HCT116 (cell line): ENCODE measurements around the gene PACSIN2. TPM values are rescaled to one million over a fixed set of nuclear protein-coding genes. Genes with fewer than 3 reads are reported as not detected.

ENCODE experiments used
- ATAC-seq: fragments of 200-7000 bp; cut with Tn5 transposase; 2 replicates; pipeline ENCODE4 v1.9.1; 2020; ENCODE audit warnings: mild to moderate bottlenecking, moderate library complexity
- BruUV-seq: library from RNA; stranded (reverse); fragments of 400-500 nt; replicated peaks from 2 replicates; lab custom pipeline; 2021; lab: Mats Ljungman, UMichigan
- CTCF ChIA-PET: fragments of 300-600 bp; sonication (Branson Sonifier 250); formaldehyde crosslinking; loops from one replicate; lab custom pipeline; 2021; ENCODE audit warnings: antibody characterized with exemption; lab: Charles Lee
- POLR2A ChIA-PET: fragments of 300-600, 350-600 bp; sonication (Branson Sonifier 250); formaldehyde crosslinking; loops from one replicate; lab custom pipeline; 2021; ENCODE audit warnings: antibody characterized with exemption; lab: Charles Lee
- RAD21 ChIA-PET, 2 experiments: fragments of 300-600 bp; sonication (Branson Sonifier 250); formaldehyde crosslinking; loops; one replicate each; lab custom pipeline; 2023; ENCODE audit warnings: low total read pairs in 2 of 2; ENCODE audit not compliant: uncharacterized antibody in 2 of 2, unreplicated experiment in 2 of 2, low non-redundant PET in 1 of 2; lab: Charles Lee
- DNase-seq: peaks from one replicate; pipeline ENCODE4 v3.0.0-alpha.2; 2010; ENCODE audit warnings: low read depth, low spot score
- H2AFZ ChIP-seq: fragments of 200-600 bp; shearing (Covaris generic), sonication (generic); 2 replicates; pipeline ENCODE4 v1.6.1; 2017; ENCODE audit warnings: low read depth, mixed run types, mixed read lengths, antibody characterized with exemption, low read length; ENCODE audit not compliant: poor library complexity, severe bottlenecking
- H3K27ac ChIP-seq: 2 replicates; pipeline ENCODE4 v1.5.1; 2012; ENCODE audit warnings: low read depth, low read length
- H3K27me3 ChIP-seq: fragments of 200-600 bp; sonication (generic); 2 replicates; pipeline ENCODE4 v1.6.1; 2016; ENCODE audit warnings: mixed run types, low read length, mixed read lengths; ENCODE audit not compliant: insufficient read depth
- H3K36me3 ChIP-seq, 2 experiments: fragments of 200-500 bp in 1 of 2; fragments of 200-600 bp in 1 of 2; sonication (Bioruptor generic) in 1 of 2; sonication (generic) in 1 of 2; 2 replicates each; pipeline versions ENCODE4 v1.5.1 to v1.6.1; 2014 to 2016; ENCODE audit warnings: low read length in 2 of 2, inconsistent platforms in 1 of 2, mixed read lengths in 1 of 2, mixed run types in 1 of 2; ENCODE audit not compliant: insufficient read depth in 2 of 2, control insufficient read depth in 1 of 2
- H3K4me1 ChIP-seq, 2 experiments: fragments of 200-600 bp in 1 of 2; sonication (generic) in 1 of 2; 2 replicates each; pipeline versions ENCODE4 v1.5.1 to v1.6.1; 2012 to 2017; ENCODE audit warnings: low read length in 2 of 2, inconsistent platforms in 1 of 2, mild to moderate bottlenecking in 1 of 2, mixed read lengths in 1 of 2, mixed run types in 1 of 2, moderate library complexity in 1 of 2; ENCODE audit not compliant: insufficient read depth in 2 of 2, control insufficient read depth in 1 of 2
- H3K4me2 ChIP-seq: fragments of 200-600 bp; sonication (generic); 2 replicates; pipeline ENCODE4 v1.6.1; 2017; ENCODE audit warnings: mixed run types, low read length, mixed read lengths
- H3K4me3 ChIP-seq, 2 experiments: fragments of 200-600 bp in 1 of 2; sonication (generic) in 1 of 2; replicated peaks in 1 of 2; 2 replicates each; pipeline ENCODE4 v1.5.1; 2011 to 2016; ENCODE audit warnings: low read length in 2 of 2, control low read depth in 1 of 2, low read depth in 1 of 2, mild to moderate bottlenecking in 1 of 2, mixed read lengths in 1 of 2, mixed run types in 1 of 2
- H3K79me2 ChIP-seq: fragments of 200-600 bp; sonication (generic); 2 replicates; pipeline ENCODE4 v1.6.1; 2017; ENCODE audit warnings: mild to moderate bottlenecking, mixed run types, low read length, moderate library complexity, mixed read lengths; ENCODE audit not compliant: insufficient read depth
- H3K9ac ChIP-seq: fragments of 200-600 bp; sonication (generic); 2 replicates; pipeline ENCODE4 v1.6.1; 2016; ENCODE audit warnings: low read length, mixed read lengths
- H3K9me2 ChIP-seq: fragments of 200-600 bp; sonication (generic), shearing (Covaris generic); 2 replicates; pipeline ENCODE4 v1.6.1; 2017; ENCODE audit warnings: mixed run types, mild to moderate bottlenecking, moderate library complexity; ENCODE audit not compliant: insufficient read depth
- H3K9me3 ChIP-seq, 2 experiments: fragments of 200-500 bp in 1 of 2; fragments of 200-600 bp in 1 of 2; sonication (Bioruptor generic) in 1 of 2; sonication (generic) in 1 of 2; 2 replicates each; pipeline ENCODE4 v1.6.1; 2014 to 2017; ENCODE audit warnings: low read length in 2 of 2, mixed read lengths in 2 of 2, inconsistent platforms in 1 of 2, low read depth in 1 of 2, mild to moderate bottlenecking in 1 of 2, mixed run types in 1 of 2, moderate library complexity in 1 of 2; ENCODE audit not compliant: control insufficient read depth in 1 of 2, insufficient read depth in 1 of 2
- H4K20me1 ChIP-seq: fragments of 200-600 bp; sonication (generic), shearing (Covaris generic); 2 replicates; pipeline ENCODE4 v1.6.1; 2017; ENCODE audit warnings: mixed run types, mild to moderate bottlenecking, moderate library complexity; ENCODE audit not compliant: insufficient read depth
- ATF3 ChIP-seq: IDR thresholded peaks from 2 replicates; pipeline ENCODE4 v1.6.1; 2012
- CEBPB ChIP-seq: IDR thresholded peaks from 2 replicates; pipeline ENCODE4 v1.6.1; 2012; ENCODE audit warnings: low read depth
- ELF1 ChIP-seq: IDR thresholded peaks from 2 replicates; pipeline ENCODE4 v1.6.1; 2012; ENCODE audit warnings: low read depth, borderline replicate concordance
- EZH2 ChIP-seq: fragments of 200-600 bp; sonication (generic); IDR thresholded peaks from 2 replicates; pipeline ENCODE4 v1.6.1; 2017; ENCODE audit warnings: antibody characterized with exemption, mixed run types
- EZH2phosphoT487 ChIP-seq: fragments of 200-600 bp; IDR thresholded peaks from 2 replicates; pipeline ENCODE4 v1.6.1; 2018; ENCODE audit warnings: antibody characterized with exemption, borderline replicate concordance
- FOSL1 ChIP-seq: IDR thresholded peaks from 2 replicates; pipeline ENCODE4 v1.6.1; 2012; ENCODE audit warnings: low read depth
- MAX ChIP-seq: IDR thresholded peaks from 2 replicates; pipeline ENCODE4 v1.6.1; 2012
- POLR2A ChIP-seq: IDR thresholded peaks from 2 replicates; pipeline ENCODE4 v1.7.0; 2011; ENCODE audit warnings: borderline replicate concordance; ENCODE audit not compliant: insufficient read depth, insufficient read length; ENCODE audit errors: extremely low read depth
- POLR2AphosphoS5 ChIP-seq: IDR thresholded peaks from 2 replicates; pipeline ENCODE4 v1.6.1; 2011; ENCODE audit warnings: mild to moderate bottlenecking, low read depth, low read length, moderate library complexity
- RAD21 ChIP-seq: IDR thresholded peaks from 2 replicates; pipeline ENCODE4 v1.6.1; 2012; ENCODE audit warnings: low read depth, mild to moderate bottlenecking
- TCF7L2 ChIP-seq: IDR thresholded peaks from 2 replicates; pipeline ENCODE4 v1.7.0; 2011; ENCODE audit warnings: borderline replicate concordance, inconsistent platforms; ENCODE audit not compliant: insufficient read depth, insufficient read length; ENCODE audit errors: extremely low read depth
- ZFX ChIP-seq: fragments of 450-650 bp; IDR thresholded peaks from 2 replicates; pipeline ENCODE4 v1.6.1; 2017
- ZNF274 ChIP-seq: fragments of 200-500 bp; sonication (Bioruptor generic); IDR thresholded peaks from 2 replicates; pipeline ENCODE4 v1.6.1; 2014; ENCODE audit warnings: mild to moderate bottlenecking, low read depth, low read length, inconsistent platforms
- intact Hi-C: fragments of 100-400 bp; cut with micrococcal nuclease; formaldehyde crosslinking; loops from 2 replicates; pipeline ENCODE4 v1.10.0; 2022
- total RNA-seq: library from RNA; stranded (reverse); gene quantifications from one replicate; pipeline ENCODE4 v1.2.1, GENCODE V29; 2021; ENCODE audit not compliant: unreplicated experiment
- TF ChIP-seq, protein P1 (sequence below), 3 experiments: fragments of 200-600 bp in 1 of 3; sonication (generic) in 1 of 3; IDR thresholded peaks in 2 of 3; conservative IDR thresholded peaks in 1 of 3; 2 replicates each; pipeline ENCODE4 v1.5.1; 2012 to 2017; ENCODE audit warnings: low read depth in 2 of 3, low read length in 2 of 3, antibody characterized with exemption in 1 of 3, borderline replicate concordance in 1 of 3, control low read depth in 1 of 3, mild to moderate bottlenecking in 1 of 3, mixed read lengths in 1 of 3, mixed run types in 1 of 3, moderate library complexity in 1 of 3; ENCODE audit not compliant: insufficient read depth in 1 of 3

Gene PACSIN2
- total RNA-seq, 1 experiment from 2014 or later = 48.2 TPM

- H3K4me2 ChIP-seq = no peak overlapping the region
- peaks cover 0 to 5% of the 10 kb centered on the region in 2 experiments; a peak in 2 of 4 replicates for H3K36me3 ChIP-seq
- H3K27ac ChIP-seq = no peak overlapping the region
- H3K4me3 ChIP-seq = no peak overlapping the region
- TF ChIP-seq POLR2AphosphoS5 (no peak), MAX (no peak), ELF1 (no peak), CEBPB (no peak), FOSL1 (no peak), EZH2 (no peak), RAD21 (no peak), ZNF274 (no peak), TCF7L2 (no peak), EZH2phosphoT487 (no peak), ZFX (no peak), POLR2A (no peak), ATF3 (no peak)
- TF ChIP-seq, protein P1, sequence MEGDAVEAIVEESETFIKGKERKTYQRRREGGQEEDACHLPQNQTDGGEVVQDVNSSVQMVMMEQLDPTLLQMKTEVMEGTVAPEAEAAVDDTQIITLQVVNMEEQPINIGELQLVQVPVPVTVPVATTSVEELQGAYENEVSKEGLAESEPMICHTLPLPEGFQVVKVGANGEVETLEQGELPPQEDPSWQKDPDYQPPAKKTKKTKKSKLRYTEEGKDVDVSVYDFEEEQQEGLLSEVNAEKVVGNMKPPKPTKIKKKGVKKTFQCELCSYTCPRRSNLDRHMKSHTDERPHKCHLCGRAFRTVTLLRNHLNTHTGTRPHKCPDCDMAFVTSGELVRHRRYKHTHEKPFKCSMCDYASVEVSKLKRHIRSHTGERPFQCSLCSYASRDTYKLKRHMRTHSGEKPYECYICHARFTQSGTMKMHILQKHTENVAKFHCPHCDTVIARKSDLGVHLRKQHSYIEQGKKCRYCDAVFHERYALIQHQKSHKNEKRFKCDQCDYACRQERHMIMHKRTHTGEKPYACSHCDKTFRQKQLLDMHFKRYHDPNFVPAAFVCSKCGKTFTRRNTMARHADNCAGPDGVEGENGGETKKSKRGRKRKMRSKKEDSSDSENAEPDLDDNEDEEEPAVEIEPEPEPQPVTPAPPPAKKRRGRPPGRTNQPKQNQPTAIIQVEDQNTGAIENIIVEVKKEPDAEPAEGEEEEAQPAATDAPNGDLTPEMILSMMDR (IDR thresholded peaks at IDR 0.05 in 2 of 3, conservative IDR thresholded peaks at IDR 0.05 in 1 of 3; ENCODE audit: borderline replicate concordance in 1 of 3, insufficient read depth in 1 of 3, low read depth in 2 of 3, low read length in 2 of 3) = no peak
- POLR2A ChIA-PET = no interaction called here
- no peaks in the 10 kb centered on the region for H3K27me3 ChIP-seq
- DNase-seq = no peak
- H3K4me1 ChIP-seq = no peaks in the 10 kb centered on the region; a peak in 1 of 4 replicates
- no peaks in the 10 kb centered on the region for H3K9me3 ChIP-seq
- H3K9me2 ChIP-seq = no peaks in the 10 kb centered on the region
- CTCF ChIA-PET = no interaction called here
- ATAC-seq = no peak
- H2AFZ ChIP-seq = no peak overlapping the region
- no peak overlapping the region for H3K9ac ChIP-seq
- 0 out of 2 replicates have a peak, but pooled peaks cover 5% of the 10 kb centered on the region for H3K79me2 ChIP-seq
- intact Hi-C loops = no loop called here
- no TSS peak for BruUV-seq
- H4K20me1 ChIP-seq = no peaks in the 10 kb centered on the region
- RAD21 ChIA-PET = no interaction called here
These were observed 121.4 kb downstream of the PACSIN2 start for GRCh38 chr22:42893371-42894150.
